GM23338 (cell line): Measurements from ENCODE around the gene FRMD4A. TPM values are rescaled to one million over a fixed set of nuclear protein-coding genes. Genes with fewer than 3 reads are reported as not detected.

ENCODE experiments used
- ATAC-seq: fragments of 200-7000 bp; cut with Tn5 transposase; 3 replicates; pipeline ENCODE4 v1.9.1; 2020
- DNase-seq: peaks from one replicate; pipeline ENCODE4 v3.0.0-alpha.2; 2015; ENCODE audit warnings: low spot score
- H2AFZ ChIP-seq: fragments of 200-600 bp; sonication (generic); 2 replicates; pipeline ENCODE4 v1.8.0; 2016; ENCODE audit warnings: antibody characterized with exemption, mild to moderate bottlenecking, moderate library complexity
- H3F3A ChIP-seq: fragments of 200-600 bp; sonication (generic); replicated peaks from 2 replicates; pipeline ENCODE4 v1.8.0; 2017; ENCODE audit warnings: antibody characterized with exemption, mixed run types, low read depth
- H3K27ac ChIP-seq: fragments of 200-600 bp; sonication (generic); 2 replicates; pipeline ENCODE4 v1.6.1; 2016; ENCODE audit warnings: low read depth
- H3K27me3 ChIP-seq: fragments of 200-600 bp; sonication (generic); 2 replicates; pipeline ENCODE4 v1.8.0; 2016; ENCODE audit warnings: mild to moderate bottlenecking, mixed run types, moderate library complexity; ENCODE audit not compliant: insufficient read depth
- H3K36me3 ChIP-seq: fragments of 200-600 bp; sonication (generic); 2 replicates; pipeline ENCODE4 v1.8.0; 2016; ENCODE audit warnings: mild to moderate bottlenecking; ENCODE audit not compliant: insufficient read depth
- H3K4me1 ChIP-seq: fragments of 200-600 bp; sonication (generic); 2 replicates; pipeline ENCODE4 v1.8.0; 2016; ENCODE audit warnings: mild to moderate bottlenecking, moderate library complexity; ENCODE audit not compliant: insufficient read depth
- H3K4me2 ChIP-seq: fragments of 200-600 bp; sonication (generic); 2 replicates; pipeline ENCODE4 v1.7.1; 2017; ENCODE audit warnings: mixed run types
- H3K4me3 ChIP-seq: fragments of 200-600 bp; sonication (generic); 2 replicates; pipeline ENCODE4 v1.6.1; 2016; ENCODE audit warnings: mixed run types
- H3K79me2 ChIP-seq: fragments of 200-600 bp; sonication (generic); replicated peaks from 2 replicates; pipeline ENCODE4 v1.8.0; 2017; ENCODE audit warnings: mild to moderate bottlenecking; ENCODE audit not compliant: insufficient read depth
- H3K9me2 ChIP-seq: fragments of 200-600 bp; sonication (generic); 2 replicates; pipeline ENCODE4 v1.8.0; 2017; ENCODE audit not compliant: insufficient read depth
- H4K20me1 ChIP-seq: fragments of 200-600 bp; sonication (generic); replicated peaks from 2 replicates; pipeline ENCODE4 v1.8.0; 2017; ENCODE audit warnings: mild to moderate bottlenecking; ENCODE audit not compliant: insufficient read depth
- H3K27ac Mint-ChIP-seq: 2 replicates; pipeline ENCODE4 v1.8.0; 2020; ENCODE audit warnings: inconsistent platforms, mild to moderate bottlenecking, moderate library complexity, mixed read lengths
- H3K27me3 Mint-ChIP-seq: 3 replicates; pipeline ENCODE4 v1.8.0; 2022; ENCODE audit warnings: low read depth, mild to moderate bottlenecking, moderate library complexity, mixed read lengths, inconsistent platforms; ENCODE audit not compliant: insufficient read depth, poor library complexity
- H3K36me3 Mint-ChIP-seq: 3 replicates; pipeline ENCODE4 v1.8.0; 2021; ENCODE audit warnings: low read depth, mild to moderate bottlenecking, inconsistent platforms, moderate library complexity, mixed read lengths
- H3K4me1 Mint-ChIP-seq: 3 replicates; pipeline ENCODE4 v1.8.0; 2020; ENCODE audit warnings: mild to moderate bottlenecking, inconsistent platforms, mixed read lengths
- H3K4me3 Mint-ChIP-seq: 3 replicates; pipeline ENCODE4 v1.8.0; 2021; ENCODE audit warnings: moderate library complexity, mild to moderate bottlenecking, inconsistent platforms, mixed read lengths
- H3K9me3 Mint-ChIP-seq: 3 replicates; pipeline ENCODE4 v1.8.0; 2020; ENCODE audit warnings: moderate library complexity, mild to moderate bottlenecking, inconsistent platforms, mixed read lengths
- CREB1 ChIP-seq: fragments of 250-450 bp; sonication (Bioruptor Pico); IDR thresholded peaks from 2 replicates; pipeline ENCODE4 v1.5.0; 2020; ENCODE audit warnings: low read depth, mild to moderate bottlenecking, moderate library complexity
- EZH2 ChIP-seq: fragments of 200-600 bp; sonication (generic); IDR thresholded peaks from one replicate; pipeline ENCODE4 v1.8.0; 2017; ENCODE audit warnings: antibody characterized with exemption, mild to moderate bottlenecking, low read depth; ENCODE audit not compliant: unreplicated experiment
- EZH2phosphoT487 ChIP-seq: fragments of 200-600 bp; sonication (generic); IDR thresholded peaks from one replicate; pipeline ENCODE4 v1.8.1; 2018; ENCODE audit warnings: antibody characterized with exemption; ENCODE audit not compliant: unreplicated experiment
- JUNB ChIP-seq: IDR thresholded peaks from one replicate; pipeline ENCODE4 v1.6.1; 2016; ENCODE audit warnings: antibody characterized with exemption; ENCODE audit not compliant: unreplicated experiment
- NANOG ChIP-seq: IDR thresholded peaks from 2 replicates; pipeline ENCODE4 v1.6.1; 2016; ENCODE audit warnings: antibody characterized with exemption, borderline replicate concordance
- STAT1 ChIP-seq: IDR thresholded peaks from one replicate; pipeline ENCODE4 v1.6.1; 2016; ENCODE audit warnings: antibody characterized with exemption; ENCODE audit not compliant: unreplicated experiment
- ZNF114 ChIP-seq: fragments of 250-450 bp; sonication (Bioruptor Pico); IDR thresholded peaks from 2 replicates; pipeline ENCODE4 v1.5.0; 2020; ENCODE audit warnings: mild to moderate bottlenecking, moderate library complexity
- ZNF331 ChIP-seq: fragments of 250-450 bp; sonication (Bioruptor Pico); IDR thresholded peaks from 2 replicates; pipeline ENCODE4 v1.5.0; 2020; ENCODE audit warnings: low read depth, mild to moderate bottlenecking, moderate library complexity
- polyA plus RNA-seq: library from polyadenylated mRNA; unstranded; fragments of >200 nt; fragmentation: Nextera tagmentation; extraction: Ambion mirVana; gene quantifications from 2 replicates; pipeline ENCODE4 v1.2.1, GENCODE V29; 2016
- total RNA-seq: library from RNA; depleted of rRNA; stranded (reverse); fragments of >200 nt; shearing (Covaris generic); gene quantifications from 2 replicates; pipeline ENCODE4 v1.2.3, GENCODE V29; 2014
- TF ChIP-seq, protein P1 (sequence below): fragments of 250-450 bp; sonication (Bioruptor Pico); IDR thresholded peaks from 2 replicates; pipeline ENCODE4 v1.5.0; 2020; ENCODE audit warnings: mild to moderate bottlenecking, moderate library complexity

Gene FRMD4A
- total and polyA plus RNA-seq, 2 experiments from 2014 or later = 14.0 to 20.1 TPM

DNA sequence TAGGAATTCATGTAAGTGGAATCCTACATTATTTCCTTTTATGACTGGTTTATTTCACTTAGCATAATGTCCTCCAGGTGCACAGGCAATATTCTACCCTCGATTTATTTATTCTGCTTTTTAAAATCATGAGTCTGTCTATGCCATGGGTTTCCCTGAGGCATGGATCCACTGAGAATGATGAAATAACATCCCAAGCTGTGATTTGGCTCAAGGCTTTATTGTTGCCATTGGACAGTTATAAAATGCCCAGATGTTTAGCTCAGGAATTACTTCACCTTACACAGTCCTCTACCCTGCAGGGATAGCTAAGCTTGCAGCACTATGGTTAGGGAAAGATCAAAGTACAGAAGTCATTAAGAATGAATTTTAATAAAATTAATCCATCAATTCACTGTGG lies 219.5 kb downstream of the FRMD4A start (continued):
- TF ChIP-seq, protein P1, sequence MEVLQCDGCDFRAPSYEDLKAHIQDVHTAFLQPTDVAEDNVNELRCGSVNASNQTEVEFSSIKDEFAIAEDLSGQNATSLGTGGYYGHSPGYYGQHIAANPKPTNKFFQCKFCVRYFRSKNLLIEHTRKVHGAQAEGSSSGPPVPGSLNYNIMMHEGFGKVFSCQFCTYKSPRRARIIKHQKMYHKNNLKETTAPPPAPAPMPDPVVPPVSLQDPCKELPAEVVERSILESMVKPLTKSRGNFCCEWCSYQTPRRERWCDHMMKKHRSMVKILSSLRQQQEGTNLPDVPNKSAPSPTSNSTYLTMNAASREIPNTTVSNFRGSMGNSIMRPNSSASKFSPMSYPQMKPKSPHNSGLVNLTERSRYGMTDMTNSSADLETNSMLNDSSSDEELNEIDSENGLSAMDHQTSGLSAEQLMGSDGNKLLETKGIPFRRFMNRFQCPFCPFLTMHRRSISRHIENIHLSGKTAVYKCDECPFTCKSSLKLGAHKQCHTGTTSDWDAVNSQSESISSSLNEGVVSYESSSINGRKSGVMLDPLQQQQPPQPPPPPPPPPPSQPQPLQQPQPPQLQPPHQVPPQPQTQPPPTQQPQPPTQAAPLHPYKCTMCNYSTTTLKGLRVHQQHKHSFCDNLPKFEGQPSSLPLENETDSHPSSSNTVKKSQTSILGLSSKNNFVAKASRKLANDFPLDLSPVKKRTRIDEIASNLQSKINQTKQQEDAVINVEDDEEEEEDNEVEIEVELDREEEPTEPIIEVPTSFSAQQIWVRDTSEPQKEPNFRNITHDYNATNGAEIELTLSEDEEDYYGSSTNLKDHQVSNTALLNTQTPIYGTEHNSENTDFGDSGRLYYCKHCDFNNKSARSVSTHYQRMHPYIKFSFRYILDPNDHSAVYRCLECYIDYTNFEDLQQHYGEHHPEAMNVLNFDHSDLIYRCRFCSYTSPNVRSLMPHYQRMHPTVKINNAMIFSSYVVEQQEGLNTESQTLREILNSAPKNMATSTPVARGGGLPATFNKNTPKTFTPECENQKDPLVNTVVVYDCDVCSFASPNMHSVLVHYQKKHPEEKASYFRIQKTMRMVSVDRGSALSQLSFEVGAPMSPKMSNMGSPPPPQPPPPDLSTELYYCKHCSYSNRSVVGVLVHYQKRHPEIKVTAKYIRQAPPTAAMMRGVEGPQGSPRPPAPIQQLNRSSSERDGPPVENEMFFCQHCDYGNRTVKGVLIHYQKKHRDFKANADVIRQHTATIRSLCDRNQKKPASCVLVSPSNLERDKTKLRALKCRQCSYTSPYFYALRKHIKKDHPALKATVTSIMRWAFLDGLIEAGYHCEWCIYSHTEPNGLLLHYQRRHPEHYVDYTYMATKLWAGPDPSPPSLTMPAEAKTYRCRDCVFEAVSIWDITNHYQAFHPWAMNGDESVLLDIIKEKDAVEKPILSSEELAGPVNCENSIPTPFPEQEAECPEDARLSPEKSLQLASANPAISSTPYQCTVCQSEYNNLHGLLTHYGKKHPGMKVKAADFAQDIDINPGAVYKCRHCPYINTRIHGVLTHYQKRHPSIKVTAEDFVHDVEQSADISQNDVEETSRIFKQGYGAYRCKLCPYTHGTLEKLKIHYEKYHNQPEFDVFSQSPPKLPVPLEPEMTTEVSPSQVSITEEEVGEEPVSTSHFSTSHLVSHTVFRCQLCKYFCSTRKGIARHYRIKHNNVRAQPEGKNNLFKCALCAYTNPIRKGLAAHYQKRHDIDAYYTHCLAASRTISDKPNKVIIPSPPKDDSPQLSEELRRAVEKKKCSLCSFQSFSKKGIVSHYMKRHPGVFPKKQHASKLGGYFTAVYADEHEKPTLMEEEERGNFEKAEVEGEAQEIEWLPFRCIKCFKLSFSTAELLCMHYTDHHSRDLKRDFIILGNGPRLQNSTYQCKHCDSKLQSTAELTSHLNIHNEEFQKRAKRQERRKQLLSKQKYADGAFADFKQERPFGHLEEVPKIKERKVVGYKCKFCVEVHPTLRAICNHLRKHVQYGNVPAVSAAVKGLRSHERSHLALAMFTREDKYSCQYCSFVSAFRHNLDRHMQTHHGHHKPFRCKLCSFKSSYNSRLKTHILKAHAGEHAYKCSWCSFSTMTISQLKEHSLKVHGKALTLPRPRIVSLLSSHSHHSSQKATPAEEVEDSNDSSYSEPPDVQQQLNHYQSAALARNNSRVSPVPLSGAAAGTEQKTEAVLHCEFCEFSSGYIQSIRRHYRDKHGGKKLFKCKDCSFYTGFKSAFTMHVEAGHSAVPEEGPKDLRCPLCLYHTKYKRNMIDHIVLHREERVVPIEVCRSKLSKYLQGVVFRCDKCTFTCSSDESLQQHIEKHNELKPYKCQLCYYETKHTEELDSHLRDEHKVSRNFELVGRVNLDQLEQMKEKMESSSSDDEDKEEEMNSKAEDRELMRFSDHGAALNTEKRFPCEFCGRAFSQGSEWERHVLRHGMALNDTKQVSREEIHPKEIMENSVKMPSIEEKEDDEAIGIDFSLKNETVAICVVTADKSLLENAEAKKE (CRISPR knock-in tag) = no peak
- TF ChIP-seq ZNF114 = no peak

DNA sequence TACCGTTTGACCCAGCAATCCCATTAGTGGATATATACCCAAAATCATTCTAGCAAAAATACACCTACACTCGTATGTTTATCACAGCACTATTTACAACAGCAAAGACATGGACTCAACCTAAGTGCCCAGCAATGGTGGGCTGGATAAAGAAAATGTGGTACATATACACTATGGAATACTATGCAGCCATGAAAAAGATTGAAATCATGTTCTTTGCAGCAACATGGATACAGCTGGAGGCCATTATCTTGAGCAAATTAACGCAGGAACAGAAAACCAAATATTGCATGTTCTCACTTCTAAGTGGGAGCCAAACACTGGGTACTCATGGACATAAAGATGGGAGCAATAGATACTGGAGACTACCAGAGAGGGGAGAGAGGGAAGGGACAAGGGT lies 223.9 kb downstream of the FRMD4A start:
- Histone ChIP-seq H4K20me1 (no peaks in the 10 kb centered on the region), H3K4me1 (no peaks in the 10 kb centered on the region)
- no peak for ATAC-seq
- no peak for TF ChIP-seq EZH2
- TF ChIP-seq STAT1 = no peak
- no peak for TF ChIP-seq EZH2phosphoT487
- no peak for TF ChIP-seq JUNB
- TF ChIP-seq NANOG = no peak
- TF ChIP-seq, protein P1 (CRISPR knock-in tag) = no peak
- no peak for TF ChIP-seq ZNF331
- TF ChIP-seq CREB1 = no peak
- no peak for TF ChIP-seq ZNF114

More for the DNA sequence above, 223.9 kb downstream of the FRMD4A start:
- no peaks in the 10 kb centered on the region for H3K36me3 Mint-ChIP-seq
- peaks cover 8% of the 10 kb centered on the region; the same call in 2 of the 3 replicates for H3K4me1 Mint-ChIP-seq
- Histone ChIP-seq H3F3A (no peaks in the 10 kb centered on the region), H3K9me2 (no peaks in the 10 kb centered on the region), H3K36me3 (no peaks in the 10 kb centered on the region), H3K4me2 (no peak overlapping the region), H3K4me3 (no peak overlapping the region), H3K27ac (no peak overlapping the region), H3K79me2 (no peaks in the 10 kb centered on the region), H2AFZ (no peak overlapping the region), H3K27me3 (no peaks in the 10 kb centered on the region)
- no peak for DNase-seq
- H3K27ac Mint-ChIP-seq = no peak overlapping the region
- H3K4me3 Mint-ChIP-seq = no peak overlapping the region
- peaks cover 6% of the 10 kb centered on the region for H3K27me3 Mint-ChIP-seq
- peaks cover 7% of the 10 kb centered on the region; the same call in 1 of the 3 replicates for H3K9me3 Mint-ChIP-seq
